AG20443 (cell line): ENCODE results near the gene TBC1D3B.
"Not testable (repeated sequence)": the region's sequence is repeated elsewhere in the genome, so short reads cannot be mapped to it uniquely, and the experiment has no call there.

Experiments
- DNase-seq: peaks from one replicate; pipeline ENCODE4 v3.0.0; 2012; ENCODE audit warnings: low spot score, mixed read lengths

Gene TBC1D3B

DNA sequence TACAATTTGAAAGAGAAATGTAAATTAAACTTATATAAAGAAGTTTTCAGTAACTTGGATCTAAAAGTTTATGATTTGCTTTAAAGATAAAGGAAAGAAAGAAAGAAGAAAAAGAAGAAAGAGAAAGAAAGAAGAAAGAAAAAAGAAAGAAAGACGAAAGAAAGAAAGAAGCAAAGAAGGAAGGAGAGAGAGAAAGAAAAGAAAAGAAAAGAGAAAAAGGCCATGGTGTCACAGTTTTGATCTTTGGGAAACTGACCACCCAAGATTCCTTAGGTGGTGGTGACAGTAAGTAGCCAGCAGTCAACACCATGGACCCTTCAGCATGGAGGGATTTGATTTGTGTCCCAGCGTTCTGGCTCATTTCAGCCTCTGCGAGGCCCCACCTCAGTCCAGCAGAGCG lies 24.7 kb upstream of the TBC1D3B start:
- not testable (repeated sequence) for DNase-seq

DNA sequence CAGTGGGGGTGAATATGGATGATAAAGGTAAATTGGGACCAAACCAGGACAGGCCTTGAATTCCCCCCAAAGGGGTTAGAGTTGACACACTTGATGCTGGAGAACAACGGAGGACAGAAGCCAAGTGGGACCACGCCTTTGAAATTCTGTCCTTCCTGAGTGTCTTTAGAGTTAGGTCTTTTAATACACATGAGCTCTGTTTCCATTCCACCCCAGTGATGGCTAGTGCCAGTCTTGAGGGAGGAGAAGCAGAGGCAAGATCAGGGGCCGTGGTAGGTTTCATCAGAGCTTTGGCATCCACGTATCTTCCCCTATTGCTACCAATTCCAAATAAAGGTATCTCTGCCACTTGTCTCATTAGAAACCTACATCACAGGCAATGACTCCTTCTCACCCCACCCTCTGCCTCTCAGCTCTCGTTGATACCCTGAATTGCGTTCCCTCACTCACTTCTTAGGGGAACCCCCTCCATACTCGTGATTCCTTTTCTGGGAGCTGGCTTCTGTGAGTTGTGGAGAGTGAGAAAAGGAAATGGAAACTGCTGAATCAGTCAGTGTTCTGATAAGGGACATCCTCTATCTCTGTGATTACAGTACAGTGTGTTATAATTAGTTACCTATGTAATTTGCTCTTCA lies 22.5 kb upstream of the TBC1D3B start:
- DNase-seq = no peak

DNA sequence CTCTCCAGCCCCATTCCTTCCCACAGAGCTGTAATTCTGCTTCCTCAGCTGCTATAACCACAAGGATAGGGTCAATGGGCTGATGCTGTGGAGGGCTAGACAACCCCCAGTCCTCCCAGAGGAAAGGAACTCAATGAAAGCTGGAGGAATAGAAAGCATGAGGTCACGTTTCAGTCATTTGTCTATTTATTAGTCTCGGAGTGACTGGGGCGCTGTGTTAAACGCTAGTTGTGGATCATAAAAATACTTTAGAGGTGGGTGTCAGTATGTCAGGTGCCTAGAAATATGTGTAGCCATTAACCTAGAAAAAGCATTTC lies 20.9 kb upstream of the TBC1D3B start:
- DNase-seq = no peak

DNA sequence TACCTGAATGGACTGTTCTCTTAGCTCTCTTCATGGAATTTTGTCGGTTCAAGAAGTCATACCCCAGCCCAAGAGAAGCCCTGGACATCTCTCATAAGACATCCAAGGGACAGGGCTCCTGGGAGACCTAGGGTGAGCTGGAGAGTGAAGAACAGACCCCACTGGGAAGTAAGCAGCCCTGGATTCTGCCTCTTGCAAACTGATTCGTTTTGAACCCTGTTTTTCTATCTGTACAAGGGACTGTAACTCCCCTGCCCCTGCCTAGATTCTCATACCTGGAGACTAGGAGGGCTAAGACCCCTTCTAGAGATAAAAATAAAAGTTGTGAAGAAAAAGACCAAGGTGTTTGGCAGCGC lies 19.7 kb upstream of the TBC1D3B start:
- no peak for DNase-seq

DNA sequence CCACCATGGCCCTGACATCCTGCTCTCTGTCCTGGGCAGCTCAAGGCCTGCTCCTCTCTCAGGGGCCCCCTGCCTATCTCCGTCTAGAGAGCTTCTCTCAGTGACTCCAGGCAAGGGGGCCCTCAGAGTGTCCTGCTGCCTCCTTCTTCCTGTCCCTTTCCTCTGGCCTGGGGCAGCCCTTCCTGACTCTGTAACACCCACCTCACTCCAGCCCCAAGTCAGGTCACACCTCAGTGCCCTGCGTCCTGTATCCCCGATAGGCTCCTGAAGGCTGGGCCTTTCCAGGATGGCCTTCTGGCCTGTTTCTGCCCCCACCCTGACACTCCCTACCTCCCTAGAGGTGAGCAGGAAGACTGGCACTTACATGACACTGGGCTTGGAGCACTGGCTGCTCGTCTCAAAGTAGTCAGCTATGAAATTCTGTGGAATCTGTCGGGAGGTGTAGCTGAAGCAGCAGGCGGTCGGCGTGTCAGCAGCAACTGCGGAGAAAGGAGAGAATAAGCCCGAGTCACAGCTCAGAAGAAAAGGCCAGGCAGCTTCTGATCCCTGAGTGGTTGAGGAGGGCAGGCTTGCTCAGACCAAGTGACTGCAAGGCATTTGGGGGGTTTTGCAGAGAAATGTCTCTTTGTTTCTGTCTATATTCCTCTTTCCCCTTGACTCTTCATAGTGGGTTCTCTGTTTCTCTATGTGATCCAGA lies 19.1 kb upstream of the TBC1D3B start:
- DNase-seq = no peak

DNA sequence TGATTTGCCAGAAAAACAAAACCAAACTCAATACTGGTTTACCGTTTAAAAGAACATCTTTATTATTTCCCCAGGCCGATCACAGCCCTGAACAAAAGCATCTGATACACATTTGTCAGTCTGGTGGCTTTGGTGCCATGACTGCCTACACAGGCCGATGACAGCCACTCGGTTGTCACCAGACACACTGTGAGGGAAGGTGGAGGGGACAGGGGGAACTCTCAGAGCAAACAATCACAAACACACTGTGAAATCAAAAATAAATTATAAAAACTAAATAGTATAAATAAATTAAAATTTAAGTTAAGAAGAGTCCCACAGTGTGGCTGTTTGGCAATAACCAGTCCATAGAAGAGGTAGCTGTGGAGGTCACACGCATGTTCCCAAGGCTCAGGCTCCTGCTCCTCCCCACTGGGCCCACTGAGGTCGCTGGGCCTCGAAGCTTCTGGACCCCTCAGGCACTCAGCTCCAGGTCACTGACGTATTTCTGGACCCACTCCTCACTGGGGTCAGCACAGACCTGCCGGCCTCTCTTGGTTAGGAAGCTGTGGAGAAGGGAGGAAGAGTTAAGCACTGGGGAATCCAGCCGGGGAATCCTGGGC lies 18.5 kb upstream of the TBC1D3B start:
- DNase-seq = not testable (repeated sequence)

DNA sequence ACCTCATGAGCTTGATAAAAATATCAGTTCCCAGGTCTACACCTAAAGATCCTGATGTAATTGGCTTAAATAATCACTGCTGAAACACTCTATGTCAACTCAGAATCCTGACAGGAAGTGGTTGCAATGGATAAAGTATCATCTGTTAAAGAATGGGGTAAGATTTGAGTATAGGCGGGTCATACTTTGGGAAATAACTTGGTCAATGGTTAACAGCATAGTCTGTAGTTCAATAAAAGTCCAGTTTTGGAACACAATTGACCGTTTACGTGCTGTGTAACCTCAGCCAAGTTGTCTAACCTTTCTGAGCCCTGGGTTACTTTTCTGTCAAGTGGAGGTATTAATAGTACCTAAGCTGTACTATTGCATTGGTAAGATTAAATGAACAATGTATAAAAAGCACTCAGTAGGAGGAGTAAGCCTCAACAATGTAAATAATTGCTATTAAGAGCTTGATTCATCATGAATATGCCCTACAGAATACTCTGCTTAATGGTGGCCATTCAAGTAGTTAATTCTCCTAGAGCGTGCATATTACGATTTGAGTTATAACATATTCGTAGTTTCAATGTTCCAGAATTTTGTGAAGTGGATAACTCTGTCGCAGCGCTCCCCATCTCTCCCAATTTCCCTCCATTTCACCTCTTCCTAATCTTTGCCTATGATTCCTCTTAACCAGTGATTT lies 17.9 kb upstream of the TBC1D3B start:
- not testable (repeated sequence) for DNase-seq

DNA sequence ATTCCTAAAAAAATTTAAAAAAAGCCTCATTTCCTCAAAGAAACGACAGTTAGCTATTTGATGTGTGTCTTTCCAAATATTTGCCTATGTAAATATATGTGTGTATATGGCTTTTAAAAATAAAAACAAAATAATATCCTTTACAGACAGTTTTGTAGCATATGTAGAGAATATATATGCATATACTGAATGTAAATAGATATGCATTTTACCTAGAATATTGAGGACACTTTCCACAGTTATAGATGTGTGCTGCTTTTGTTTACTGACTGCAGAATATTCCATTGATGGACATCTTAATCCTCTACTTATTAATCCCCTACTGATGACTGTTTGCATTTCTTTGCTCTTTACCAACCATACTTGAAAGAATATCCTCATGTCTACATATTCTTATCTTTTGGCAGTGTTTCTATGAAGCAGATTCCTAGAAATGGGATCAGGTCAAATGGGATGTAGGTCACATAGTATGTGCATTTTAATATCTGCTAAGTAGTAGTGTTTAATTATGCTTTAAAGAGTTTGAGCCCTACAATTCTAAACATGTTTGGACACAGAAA lies 16.9 kb upstream of the TBC1D3B start:
- no peak for DNase-seq

DNA sequence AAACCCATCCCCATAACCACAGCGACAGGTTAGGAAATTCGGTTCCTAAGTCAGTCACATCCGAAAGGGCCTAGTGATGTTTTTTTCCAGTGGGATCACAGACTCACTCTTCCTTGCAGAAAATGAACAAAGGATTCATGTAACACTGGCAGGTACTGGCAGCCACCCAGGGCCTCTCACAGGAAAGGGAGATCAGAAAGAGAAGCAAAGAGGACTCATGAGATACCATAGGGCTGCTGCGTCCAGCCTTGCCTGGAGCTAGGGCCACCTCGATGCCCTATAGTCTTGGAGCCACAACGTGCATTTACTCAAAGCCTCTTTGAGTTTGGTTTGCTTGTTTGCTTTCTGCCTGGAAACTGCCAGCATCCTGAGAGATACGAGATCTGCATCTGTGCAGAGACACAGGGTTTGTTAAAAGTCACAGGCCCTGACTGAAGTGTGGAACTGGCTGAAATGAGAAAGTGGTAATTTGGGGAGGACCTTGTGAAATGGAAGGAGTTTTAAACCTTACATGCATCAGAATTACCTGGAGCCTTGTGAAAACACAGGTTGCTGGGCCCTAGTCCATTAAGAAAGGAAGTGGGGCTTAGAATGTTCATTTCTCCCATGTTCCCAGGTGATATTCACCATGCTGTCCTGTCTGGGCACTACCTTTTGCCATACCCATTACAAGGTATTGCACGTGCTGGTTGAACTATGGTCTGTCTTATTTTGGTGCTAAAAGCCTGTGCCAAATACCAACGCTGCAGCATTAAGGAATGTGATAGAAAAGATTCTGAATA lies 14.3 kb upstream of the TBC1D3B start:
- DNase-seq = not testable (repeated sequence)

DNA sequence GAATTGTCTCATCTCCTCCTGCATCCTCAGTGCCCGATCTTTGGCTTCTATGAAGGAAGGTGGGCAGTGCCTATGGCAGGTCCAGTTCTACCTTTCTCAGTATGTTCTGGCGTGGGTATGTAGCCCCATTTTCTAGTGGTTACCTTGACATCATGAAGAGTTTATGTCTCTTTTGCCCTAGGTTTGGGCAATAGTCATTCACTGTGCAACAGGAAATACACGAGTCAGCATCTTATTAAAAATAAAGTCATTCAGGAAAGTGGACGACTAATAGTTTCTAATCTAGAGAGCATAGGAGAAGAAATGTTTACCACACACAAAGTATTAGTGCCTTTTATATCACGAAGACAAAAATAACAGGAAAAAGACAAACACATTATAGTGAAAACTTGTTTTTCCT lies 13.6 kb upstream of the TBC1D3B start:
- not testable (repeated sequence) for DNase-seq

DNA sequence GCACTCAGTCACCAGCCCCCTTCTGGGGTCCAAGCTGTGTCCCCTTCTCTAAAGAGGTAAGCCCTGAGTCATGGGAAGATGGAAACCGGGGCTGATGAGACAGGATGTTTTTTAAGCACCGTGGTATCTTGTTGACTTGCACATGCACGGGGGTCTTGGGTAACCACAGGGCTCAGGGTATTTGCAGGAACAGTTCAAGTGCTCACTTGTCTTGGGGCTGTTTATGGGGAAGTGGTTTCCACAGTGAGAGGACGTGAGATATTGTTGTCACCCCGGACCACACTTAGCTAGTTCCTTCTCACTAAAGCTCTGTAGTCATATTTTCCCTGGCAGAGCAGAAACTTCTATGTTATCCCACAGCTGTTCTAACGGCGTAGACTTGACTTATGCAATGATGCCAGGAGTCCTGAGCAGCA lies 12.5 kb upstream of the TBC1D3B start:
- DNase-seq = no peak

DNA sequence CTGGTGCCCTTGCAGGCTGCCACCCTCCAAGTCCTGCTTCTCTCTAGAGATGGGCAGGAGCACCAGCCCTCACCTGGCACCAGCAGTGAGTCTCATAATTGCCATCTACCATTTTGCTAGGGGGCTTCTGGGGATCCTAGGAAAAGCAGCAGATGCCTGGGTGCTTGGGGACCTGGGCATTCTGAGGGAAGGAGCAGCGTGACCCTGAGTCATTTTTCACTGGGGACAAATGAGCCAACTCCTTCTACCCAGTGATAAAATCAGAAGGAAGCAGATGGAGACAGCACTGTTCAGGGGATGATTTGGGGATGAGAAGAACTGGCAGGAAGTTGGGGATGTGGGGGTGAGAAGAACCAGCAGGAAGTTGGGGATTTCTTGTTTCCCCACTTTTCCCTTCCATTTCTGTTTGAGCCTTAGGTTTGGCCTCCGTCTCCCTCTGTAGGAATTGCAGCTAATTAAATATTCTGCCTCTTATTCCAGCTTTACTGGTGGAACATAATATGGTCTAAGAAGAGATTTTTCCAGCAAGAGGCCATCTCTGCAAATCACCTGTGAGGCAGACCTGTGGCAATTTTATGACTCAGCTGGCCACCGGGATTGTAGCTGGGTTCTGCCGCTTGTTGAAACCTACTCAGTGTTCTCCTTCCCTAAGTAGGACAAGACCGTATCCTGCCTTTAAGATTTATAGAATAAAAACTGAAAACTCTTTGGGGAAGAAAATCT lies 11.7 kb upstream of the TBC1D3B start:
- not testable (repeated sequence) for DNase-seq

DNA sequence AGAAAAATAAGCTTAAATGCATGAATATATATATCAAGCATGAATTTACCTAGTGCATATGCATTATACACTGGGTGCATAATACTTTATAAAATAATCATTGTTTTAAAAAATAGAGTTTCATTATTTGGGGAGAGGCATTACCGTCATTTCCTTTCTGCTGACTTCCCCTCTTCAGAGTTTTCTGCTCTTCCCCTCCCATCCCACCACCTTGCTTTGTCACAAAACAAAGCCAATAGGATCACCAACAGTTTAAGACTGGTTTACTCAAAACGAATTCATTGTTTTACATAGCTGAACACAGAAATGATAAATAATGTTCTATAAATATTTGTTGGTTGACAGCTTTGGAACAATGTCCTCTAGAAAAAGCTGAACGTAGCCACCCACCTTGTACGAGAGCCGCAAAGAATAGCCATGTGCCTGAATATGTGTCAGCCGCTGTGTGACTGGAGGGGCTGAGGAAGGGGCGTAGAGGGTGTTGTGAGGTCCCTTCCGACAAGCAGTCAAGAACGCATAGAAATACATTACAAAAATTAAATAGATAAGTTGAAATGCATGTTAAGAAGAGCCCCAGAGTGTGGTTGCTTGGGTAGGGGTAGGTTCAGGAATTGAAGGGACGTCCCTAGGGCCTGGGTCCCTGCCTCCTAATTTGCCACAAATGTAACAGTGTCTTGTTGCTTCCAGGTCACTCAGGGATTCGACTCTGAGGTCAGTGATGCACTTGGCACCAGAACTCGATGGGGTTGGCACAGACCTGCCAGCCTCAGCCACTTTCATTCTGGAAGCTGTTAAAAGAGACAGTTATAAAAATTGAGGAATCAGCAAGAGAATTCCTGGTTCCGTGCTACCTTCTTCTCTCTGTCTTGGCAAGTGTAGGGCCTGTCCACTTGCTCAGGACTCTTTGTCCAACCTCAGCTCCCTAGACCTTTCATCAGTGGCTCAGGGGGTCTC lies 10.7 kb upstream of the TBC1D3B start:
- not testable (repeated sequence) for DNase-seq

DNA sequence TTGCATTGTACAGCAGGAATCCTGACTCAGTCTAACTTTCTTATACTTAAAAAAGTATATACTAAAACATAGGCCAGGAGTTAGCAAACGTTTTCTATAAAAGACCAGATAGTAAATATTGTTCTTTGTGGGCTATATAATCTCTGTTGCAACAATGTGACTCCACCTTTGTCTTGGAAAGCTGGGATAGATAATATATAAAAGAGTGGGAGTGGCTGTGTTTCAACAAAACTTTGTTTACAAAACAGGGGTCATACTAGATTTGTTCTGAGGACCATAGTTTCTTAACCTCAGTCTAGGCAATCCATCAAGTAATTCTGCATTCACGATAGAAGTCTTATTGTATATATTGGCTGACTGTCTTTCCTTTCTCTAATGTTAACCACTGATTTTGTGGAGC lies 9.0 kb upstream of the TBC1D3B start:
- DNase-seq = no peak

DNA sequence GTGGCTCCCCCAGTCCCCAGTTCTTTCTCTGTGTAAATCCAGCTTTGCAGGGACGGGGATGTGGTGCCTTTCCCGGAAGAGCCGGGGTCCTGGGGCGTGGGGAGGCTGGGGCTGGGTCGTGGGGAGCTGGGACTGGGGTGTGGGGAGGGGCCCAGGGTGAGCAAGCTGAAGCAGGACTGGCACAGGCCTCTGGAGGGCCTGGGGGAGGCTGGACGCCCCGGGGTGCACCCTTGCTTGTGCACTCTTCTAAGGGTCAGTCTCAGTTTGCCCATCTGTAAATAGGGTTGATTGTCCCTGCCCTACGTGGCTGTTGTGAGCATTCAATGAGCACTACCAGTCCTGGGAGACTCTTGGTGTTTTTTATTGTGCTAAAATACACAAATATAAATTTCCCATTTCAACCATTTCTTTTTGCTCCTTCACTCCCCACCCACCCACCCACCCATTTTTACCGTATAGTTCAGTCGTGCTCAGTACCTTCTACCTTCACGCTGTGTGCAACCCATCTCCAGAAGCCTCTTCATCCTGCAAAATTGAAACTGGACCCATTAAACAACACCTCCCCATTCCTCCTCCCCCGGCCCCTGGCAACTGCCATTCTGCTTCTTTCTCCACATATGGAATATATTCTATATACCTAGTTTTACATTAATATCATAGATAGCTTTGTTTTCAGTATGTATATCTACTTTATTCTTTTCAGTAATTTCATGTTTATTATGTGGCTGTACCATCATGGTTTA lies 7.8 kb upstream of the TBC1D3B start:
- DNase-seq = no peak

DNA sequence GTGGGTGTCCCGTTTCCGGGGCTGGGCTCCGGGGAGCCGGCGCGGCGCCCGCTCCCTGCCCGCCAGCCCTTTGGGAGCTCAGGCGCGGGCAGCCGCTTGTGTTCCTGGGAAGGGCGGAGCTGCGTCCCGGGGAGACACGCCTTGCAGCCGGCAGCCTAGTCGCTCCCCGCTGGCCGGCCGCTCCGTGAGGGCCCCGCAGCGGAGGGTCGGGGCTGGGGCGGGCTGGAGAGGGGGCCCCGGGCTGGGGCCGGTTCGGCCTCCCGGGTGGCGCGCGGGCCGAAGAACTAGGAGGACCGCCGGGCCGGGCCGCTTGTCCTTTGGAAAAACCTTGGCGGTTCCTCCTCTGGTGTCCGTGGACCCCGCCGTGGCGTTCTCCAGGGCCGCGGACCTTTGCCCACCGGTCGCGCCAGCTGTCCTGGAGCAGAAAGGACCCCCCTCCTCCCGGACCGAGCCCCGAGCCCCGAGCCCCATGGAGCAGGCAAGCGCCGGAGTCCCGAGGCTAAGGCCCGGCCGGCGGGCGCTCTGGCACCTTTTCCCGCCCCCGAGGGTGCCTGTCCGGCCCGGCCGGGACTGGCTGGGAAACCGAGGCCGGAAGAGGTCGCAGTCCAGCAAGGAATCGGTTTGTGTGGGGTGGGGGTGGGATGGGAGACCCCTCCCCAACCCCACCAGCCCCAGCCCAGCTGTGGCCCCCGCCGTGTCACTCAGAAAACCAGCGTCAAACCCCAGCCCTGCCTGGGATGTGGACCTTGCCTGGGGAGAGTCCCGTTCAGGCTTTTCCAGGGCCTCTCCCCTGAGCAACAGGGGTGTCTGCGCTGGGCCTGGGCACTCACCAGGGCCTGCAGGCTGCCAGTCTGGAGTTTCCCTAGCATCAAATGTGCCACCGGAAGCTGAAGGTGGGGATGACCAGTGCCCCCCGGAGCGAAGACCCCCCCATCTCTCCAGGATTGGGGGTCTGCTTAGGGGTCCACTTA lies 6.8 kb upstream of the TBC1D3B start:
- peak; percentile 98 for DNase-seq

DNA sequence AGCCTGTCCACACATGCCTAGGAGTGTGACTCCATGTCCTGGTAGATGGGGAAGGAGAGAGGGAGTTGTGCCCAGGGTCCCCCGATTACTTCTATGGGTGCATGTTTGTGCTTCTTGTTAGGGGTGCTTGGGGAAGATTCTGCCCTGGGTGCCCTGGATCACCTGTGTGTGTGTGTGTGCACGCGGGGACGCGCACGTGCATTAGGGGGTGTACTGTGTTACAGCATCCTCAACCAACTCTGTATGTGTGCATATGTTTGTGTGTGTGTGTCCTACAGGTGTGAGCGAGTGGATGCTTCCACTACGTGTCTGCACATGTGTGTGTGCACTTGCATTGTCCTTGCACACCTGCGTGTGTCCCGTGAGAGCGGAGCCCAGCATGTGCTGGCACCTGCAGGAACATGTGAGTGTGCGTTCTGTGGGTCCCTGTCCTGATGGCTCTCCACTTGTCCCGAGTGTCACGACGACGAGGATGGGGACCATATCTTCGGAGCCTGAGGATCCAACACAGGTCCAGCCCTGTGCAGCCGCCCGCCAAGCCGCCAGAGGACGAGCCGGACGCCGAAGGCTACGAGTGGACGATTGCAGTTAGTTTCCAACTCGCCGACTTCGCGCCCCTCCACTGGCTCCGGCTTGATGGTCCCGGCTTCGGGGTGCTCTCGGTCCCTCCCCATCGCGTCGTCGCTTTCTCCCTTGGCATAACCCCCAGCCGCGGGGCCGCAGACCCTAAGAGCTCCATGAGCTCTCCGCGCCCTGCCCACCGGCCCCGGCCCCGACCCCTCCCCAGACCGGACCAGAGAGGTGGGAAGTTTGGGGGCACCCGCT lies 6.0 kb upstream of the TBC1D3B start:
- peak; percentile 78 for DNase-seq
